AG04449 (cell line): Measurements from ENCODE around the gene PLA2G2C.

ENCODE experiments used
- CTCF ChIA-PET: fragments of 350-600 bp; formaldehyde crosslinking; extraction: SDS; loops from one replicate; lab custom pipeline; 2021; ENCODE audit warnings: antibody characterized with exemption; lab: Yijun Ruan, JAX
- POLR2A ChIA-PET: fragments of 400-600, 350-600 bp; formaldehyde crosslinking; extraction: SDS; loops from one replicate; lab custom pipeline; 2020; ENCODE audit warnings: antibody characterized with exemption, inconsistent platforms; lab: Yijun Ruan, JAX
- DNase-seq: peaks from one replicate; pipeline ENCODE4 v3.0.0-alpha.2; 2010; ENCODE audit warnings: low read depth, low spot score
- H3K4me3 ChIP-seq: 2 replicates; pipeline ENCODE4 v1.5.1; 2011; ENCODE audit warnings: low read depth, mild to moderate bottlenecking, control low read depth, low read length
- TF ChIP-seq, protein P1 (sequence below): IDR thresholded peaks from one replicate; pipeline ENCODE4 v1.5.1; 2011; ENCODE audit warnings: mild to moderate bottlenecking, moderate library complexity, low read length, control low read depth, inconsistent platforms; ENCODE audit not compliant: insufficient read depth; ENCODE audit errors: missing control alignments

The PLA2G2C gene

DNA sequence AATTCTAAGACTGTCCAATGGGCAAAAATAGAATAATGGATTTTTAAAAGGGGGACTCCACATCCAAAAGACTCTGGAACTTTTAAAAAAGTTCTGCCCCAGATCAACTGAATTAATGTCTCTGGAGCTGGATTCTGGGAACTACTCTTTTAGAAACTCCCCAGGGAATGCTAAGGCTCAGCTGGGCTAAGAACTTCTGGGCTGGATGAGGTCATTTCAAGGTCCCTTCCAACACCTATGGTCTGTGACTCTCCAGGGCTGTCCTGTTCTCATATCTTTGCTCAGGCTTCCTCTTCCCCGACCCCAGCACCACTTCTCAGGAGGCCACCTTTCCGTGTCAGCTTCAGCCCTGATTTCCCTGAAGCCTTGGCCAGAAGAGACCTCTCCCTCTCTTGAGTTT lies 13.5 kb upstream of the PLA2G2C start:
- TF ChIP-seq, protein P1, sequence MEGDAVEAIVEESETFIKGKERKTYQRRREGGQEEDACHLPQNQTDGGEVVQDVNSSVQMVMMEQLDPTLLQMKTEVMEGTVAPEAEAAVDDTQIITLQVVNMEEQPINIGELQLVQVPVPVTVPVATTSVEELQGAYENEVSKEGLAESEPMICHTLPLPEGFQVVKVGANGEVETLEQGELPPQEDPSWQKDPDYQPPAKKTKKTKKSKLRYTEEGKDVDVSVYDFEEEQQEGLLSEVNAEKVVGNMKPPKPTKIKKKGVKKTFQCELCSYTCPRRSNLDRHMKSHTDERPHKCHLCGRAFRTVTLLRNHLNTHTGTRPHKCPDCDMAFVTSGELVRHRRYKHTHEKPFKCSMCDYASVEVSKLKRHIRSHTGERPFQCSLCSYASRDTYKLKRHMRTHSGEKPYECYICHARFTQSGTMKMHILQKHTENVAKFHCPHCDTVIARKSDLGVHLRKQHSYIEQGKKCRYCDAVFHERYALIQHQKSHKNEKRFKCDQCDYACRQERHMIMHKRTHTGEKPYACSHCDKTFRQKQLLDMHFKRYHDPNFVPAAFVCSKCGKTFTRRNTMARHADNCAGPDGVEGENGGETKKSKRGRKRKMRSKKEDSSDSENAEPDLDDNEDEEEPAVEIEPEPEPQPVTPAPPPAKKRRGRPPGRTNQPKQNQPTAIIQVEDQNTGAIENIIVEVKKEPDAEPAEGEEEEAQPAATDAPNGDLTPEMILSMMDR, result no peak
- POLR2A ChIA-PET, result no interaction called here
- no peak for DNase-seq
- CTCF ChIA-PET, result interaction anchor here (1.2 to 4.9 kb wide), 3 partner anchors 13 to 282 kb away, joined by 4 to 38 read pairs (median 4); no protein-coding TSS in a partner anchor
- no peak overlapping the region for H3K4me3 ChIP-seq

DNA sequence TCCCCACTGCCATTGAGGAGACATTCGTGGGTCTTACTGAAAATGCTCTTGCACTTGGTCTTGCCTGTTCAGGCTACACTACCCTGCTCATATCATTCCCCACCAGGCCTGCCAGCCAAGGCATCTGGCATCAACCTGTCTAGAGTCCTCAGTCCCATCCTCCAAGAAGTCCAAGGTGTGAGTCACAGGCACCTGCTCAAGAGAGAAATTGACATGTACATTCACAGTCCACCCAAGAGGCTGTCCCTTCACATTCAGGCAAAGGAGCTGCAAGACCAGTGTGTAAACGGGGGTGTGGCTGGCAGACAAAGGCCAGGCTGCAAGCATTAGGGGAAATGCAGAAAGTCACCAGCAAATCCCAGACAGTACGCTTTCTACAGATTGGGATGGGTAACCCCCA lies 13.1 kb upstream of the PLA2G2C start:
- TF ChIP-seq, protein P1, result no peak
- no peak overlapping the region for H3K4me3 ChIP-seq
- no peak for DNase-seq
- ChIA-PET POLR2A (no interaction called here), CTCF (interaction anchor here (1.2 to 4.9 kb wide), 2 partner anchors 14 to 282 kb away, joined by 4 to 38 read pairs; no protein-coding TSS in a partner anchor)

DNA sequence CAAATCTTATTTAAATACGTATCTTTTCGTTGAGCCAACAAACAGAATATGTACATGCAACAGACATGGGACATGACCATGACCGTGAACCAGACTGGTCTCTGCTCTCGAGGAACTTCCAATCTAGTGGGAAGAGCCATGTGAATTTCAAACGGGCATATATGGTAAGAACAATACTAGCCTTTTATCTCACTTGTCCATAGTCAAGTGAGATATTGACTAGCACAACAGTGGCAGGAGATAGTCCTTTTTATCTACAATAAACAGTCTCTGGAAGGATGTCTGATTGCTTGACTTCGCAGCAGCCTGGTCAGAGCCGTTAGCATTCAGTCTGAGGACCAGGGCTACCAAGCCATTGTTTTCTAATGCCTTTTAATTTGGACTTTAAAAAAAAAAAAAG lies 12.6 kb upstream of the PLA2G2C start:
- CTCF ChIA-PET, result no interaction called here
- POLR2A ChIA-PET, result no interaction called here
- DNase-seq, result no peak
- TF ChIP-seq, protein P1, result no peak
- H3K4me3 ChIP-seq, result no peak overlapping the region

DNA sequence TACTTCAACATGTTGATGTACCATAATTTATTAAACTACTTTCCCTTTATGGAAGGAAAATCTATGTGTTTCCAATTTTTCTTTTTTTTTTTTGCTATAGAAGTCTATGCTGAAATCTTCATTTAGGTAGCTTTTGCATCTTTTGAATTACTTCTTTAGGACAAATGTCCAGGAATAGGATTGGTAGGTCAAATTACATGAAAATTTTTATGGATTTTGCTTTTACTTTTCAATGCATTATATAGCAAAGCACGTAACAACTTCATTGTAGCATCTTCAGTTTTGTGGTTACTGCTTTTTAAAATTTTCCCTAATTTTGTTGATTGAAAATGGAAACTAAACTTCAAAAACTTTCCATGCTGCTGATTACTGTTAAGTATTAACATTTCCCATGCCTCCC lies 12.0 kb upstream of the PLA2G2C start:
- CTCF ChIA-PET, result interaction anchor here (1.6 to 6.6 kb wide), 2 partner anchors 19 to 280 kb away, joined by 4 to 53 read pairs; no protein-coding TSS in a partner anchor
- POLR2A ChIA-PET, result no interaction called here
- DNase-seq, result no peak
- no peak overlapping the region for H3K4me3 ChIP-seq
- TF ChIP-seq, protein P1, result no peak

DNA sequence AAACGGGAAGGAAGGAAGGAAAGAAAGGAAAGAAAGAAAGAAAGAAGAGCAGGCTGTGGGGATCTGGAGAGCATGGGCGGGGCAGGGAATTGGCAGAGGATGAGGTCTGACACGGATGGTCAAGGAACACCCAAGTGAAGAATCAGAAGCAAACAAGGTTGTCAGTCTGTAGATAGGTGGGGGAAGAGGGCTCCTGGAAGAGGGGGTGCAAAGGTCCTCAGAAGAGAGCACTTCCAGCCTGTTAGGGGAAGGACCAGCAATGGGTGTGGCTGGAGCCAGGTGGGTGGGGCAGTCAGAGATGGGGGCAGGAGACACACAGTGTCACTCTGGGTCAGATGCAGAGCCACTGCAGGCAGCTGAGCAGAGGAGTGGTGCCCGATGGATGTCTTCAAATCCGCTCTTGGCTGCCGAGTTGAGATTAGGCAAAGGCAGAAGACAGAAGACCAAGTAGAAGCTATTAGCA lies 11.0 kb upstream of the PLA2G2C start:
- ChIA-PET POLR2A (no interaction called here), CTCF (interaction anchor here (1.6 to 6.6 kb wide), 4 partner anchors 9 to 279 kb away, joined by 4 to 53 read pairs (median 26); no protein-coding TSS in a partner anchor)
- no peak for DNase-seq
- TF ChIP-seq, protein P1, result no peak
- H3K4me3 ChIP-seq, result no peak overlapping the region

DNA sequence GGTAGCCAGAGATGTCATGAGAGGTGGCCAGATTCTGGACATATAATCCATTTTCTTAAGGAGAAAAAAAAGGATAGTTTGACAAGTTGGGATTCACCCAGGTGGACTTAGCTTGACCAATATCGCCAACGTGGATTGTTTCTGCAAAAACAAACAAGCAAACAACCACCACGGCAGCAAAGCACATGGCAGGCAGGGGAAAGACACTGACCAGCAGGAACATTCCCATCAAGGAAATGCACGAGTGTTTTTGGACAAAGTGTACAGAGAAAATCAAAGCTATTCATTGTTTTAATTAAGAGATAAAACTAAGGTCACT lies 9.1 kb upstream of the PLA2G2C start:
- CTCF ChIA-PET, result interaction anchor here (0.6 to 6.6 kb wide), 33 partner anchors 8 to 299 kb away, joined by 3 to 101 read pairs (median 5); no protein-coding TSS in a partner anchor
- DNase-seq, result no peak
- no peak overlapping the region for H3K4me3 ChIP-seq
- POLR2A ChIA-PET, result interaction anchor here (0.7 kb wide), 1 partner anchor 189 kb away, joined by 3 read pairs; no protein-coding TSS in a partner anchor
- TF ChIP-seq, protein P1, result no peak
